ENCODE results near the gene HLA-DMB. TPM values are rescaled to one million over a fixed set of nuclear protein-coding genes. Genes with fewer than 3 reads are reported as not detected.

HLA-DMB gene
- total RNA-seq, 3 donors from 2014 or later (not counting 1 experiment from before 2014, with no cell fraction given) = 19.5 to 28.1 (median 23.0) TPM

GRCh38 chr6:32933661-32934085, 7.2 kb downstream of the HLA-DMB start:
- no peak overlapping the region for H3K27ac ChIP-seq (ENCODE audit: low read length)
- no peak overlapping the region for H3K27ac Mint-ChIP-seq
- intact Hi-C loops (cut with micrococcal nuclease) = loop anchor here (1.0 to 2.0 kb wide), 2 partner anchors 19 to 52 kb away; partner anchors contain the start of gene HLA-DMA

GRCh38 chr6:32932132-32932868, 8.5 kb downstream of the HLA-DMB start:
- H3K4me1 Mint-ChIP-seq = no peaks in the 10 kb centered on the region
- H3K9me3 Mint-ChIP-seq = no peaks in the 10 kb centered on the region
- H3K27me3 Mint-ChIP-seq (ENCODE audit: low read depth in 2 of 2) = no peaks in the 10 kb centered on the region
- Histone ChIP-seq H3K36me3 (ENCODE audit: control insufficient read depth, insufficient read depth, low read length) (peaks cover 21% of the 10 kb centered on the region), H3K27me3 (ENCODE audit: control insufficient read depth, insufficient read depth, low read length) (no peaks in the 10 kb centered on the region), H3K4me3 (ENCODE audit: low read length) (no peak overlapping the region), H3K9me3 (ENCODE audit: control insufficient read depth, insufficient read depth, low read length) (no peaks in the 10 kb centered on the region), H3K27ac (ENCODE audit: low read length) (no peak overlapping the region), H3K4me1 (ENCODE audit: control insufficient read depth, insufficient read depth, low read length) (peaks cover 7% of the 10 kb centered on the region)
- WGBS (ENCODE audit: insufficient coverage) = 97% methylated on average over 7 of the region's 7 CpGs
- no peak overlapping the region for H3K27ac Mint-ChIP-seq
- no peak for TF ChIP-seq CTCF (IDR thresholded peaks at IDR 0.05)
- DNase-seq = no peak
- no peak for ATAC-seq
- H3K4me3 Mint-ChIP-seq = no peak overlapping the region
- intact Hi-C loops (cut with micrococcal nuclease) = loop anchor here (2.0 kb wide), 1 partner anchor 21 kb away; the partner anchor contains the start of gene HLA-DMA
- no peaks in the 10 kb centered on the region for H3K36me3 Mint-ChIP-seq

More at GRCh38 chr6:32933661-32934085, 7.2 kb downstream of the HLA-DMB start:
- Histone ChIP-seq H3K36me3 (ENCODE audit: control insufficient read depth, insufficient read depth, low read length) (peaks cover 34% of the 10 kb centered on the region), H3K4me1 (ENCODE audit: control insufficient read depth, insufficient read depth, low read length) (peaks cover 15% of the 10 kb centered on the region), H3K27me3 (ENCODE audit: control insufficient read depth, insufficient read depth, low read length) (no peaks in the 10 kb centered on the region), H3K9me3 (ENCODE audit: control insufficient read depth, insufficient read depth, low read length) (no peaks in the 10 kb centered on the region), H3K4me3 (ENCODE audit: low read length) (no peak overlapping the region)
- Mint-ChIP-seq H3K4me1 (no peaks in the 10 kb centered on the region), H3K4me3 (no peak overlapping the region), H3K9me3 (no peaks in the 10 kb centered on the region), H3K36me3 (no peaks in the 10 kb centered on the region), H3K27me3 (ENCODE audit: low read depth in 2 of 2) (no peaks in the 10 kb centered on the region)
- peak; percentile 65 to 80 (median 80) for ATAC-seq
- no CpG with 5 or more reads among the region's 3 CpGs for WGBS (ENCODE audit: insufficient coverage)
- TF ChIP-seq CTCF (IDR thresholded peaks at IDR 0.05) = peak; percentile 68
- peak; percentile 64 to 89 for DNase-seq

- no peaks in the 10 kb centered on the region for H3K9me3 Mint-ChIP-seq
- TF ChIP-seq CTCF (IDR thresholded peaks at IDR 0.05) = no peak
- H3K4me3 Mint-ChIP-seq = no peak overlapping the region
- no peaks in the 10 kb centered on the region for H3K36me3 Mint-ChIP-seq
- Histone ChIP-seq H3K4me3 (ENCODE audit: low read length) (no peak overlapping the region), H3K27ac (ENCODE audit: low read length) (no peak overlapping the region), H3K36me3 (ENCODE audit: control insufficient read depth, insufficient read depth, low read length) (peaks cover 13% of the 10 kb centered on the region), H3K27me3 (ENCODE audit: control insufficient read depth, insufficient read depth, low read length) (no peaks in the 10 kb centered on the region), H3K4me1 (ENCODE audit: control insufficient read depth, insufficient read depth, low read length) (peaks cover 3% of the 10 kb centered on the region), H3K9me3 (ENCODE audit: control insufficient read depth, insufficient read depth, low read length) (no peaks in the 10 kb centered on the region)
- 0% methylated on average over 1 of the region's 1 CpG for WGBS (ENCODE audit: insufficient coverage)
- H3K4me1 Mint-ChIP-seq = no peaks in the 10 kb centered on the region
- intact Hi-C loops (cut with micrococcal nuclease) = no loop called here
- peaks cover 0 to 2% of the 10 kb centered on the region in 2 donors for H3K27me3 Mint-ChIP-seq (ENCODE audit: low read depth in 2 of 2)
- ATAC-seq (no peak), DNase-seq (no peak)
- no peak overlapping the region for H3K27ac Mint-ChIP-seq
Measured at GRCh38 chr6:32931211-32931610, 9.6 kb downstream of the HLA-DMB start.
